ENCODE data around the gene SPECC1. TPM values are rescaled to one million over a fixed set of nuclear protein-coding genes. Genes with fewer than 3 reads are reported as not detected.
"Not testable (repeated sequence)": the region's sequence is repeated elsewhere in the genome, so short reads cannot be mapped to it uniquely, and the experiment has no call there.

The SPECC1 gene
- total RNA-seq, 6 experiments from 2014 or later: 19.2 to 33.7 (median 29.4) TPM

DNA sequence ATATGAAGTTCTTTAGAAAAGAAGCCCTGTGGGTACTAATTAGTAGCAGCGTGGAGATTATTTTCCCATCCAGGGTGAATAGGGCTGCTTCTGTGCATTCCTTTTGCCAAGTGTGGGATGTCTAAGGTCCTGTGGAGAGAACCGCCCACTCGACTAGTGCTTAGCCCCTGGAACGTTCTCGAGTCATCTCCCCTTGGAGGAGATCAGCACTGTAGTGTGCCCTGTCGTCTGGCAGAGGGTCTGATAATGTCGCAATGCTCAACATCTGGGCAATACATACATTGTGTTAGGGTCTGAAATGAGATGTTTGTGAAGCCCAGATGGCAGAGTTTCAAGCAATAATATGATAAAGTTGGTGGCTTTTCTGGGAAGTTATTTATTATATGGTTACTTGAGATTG, 64.8 kb downstream of the SPECC1 start:
- TF ChIP-seq, protein P1, sequence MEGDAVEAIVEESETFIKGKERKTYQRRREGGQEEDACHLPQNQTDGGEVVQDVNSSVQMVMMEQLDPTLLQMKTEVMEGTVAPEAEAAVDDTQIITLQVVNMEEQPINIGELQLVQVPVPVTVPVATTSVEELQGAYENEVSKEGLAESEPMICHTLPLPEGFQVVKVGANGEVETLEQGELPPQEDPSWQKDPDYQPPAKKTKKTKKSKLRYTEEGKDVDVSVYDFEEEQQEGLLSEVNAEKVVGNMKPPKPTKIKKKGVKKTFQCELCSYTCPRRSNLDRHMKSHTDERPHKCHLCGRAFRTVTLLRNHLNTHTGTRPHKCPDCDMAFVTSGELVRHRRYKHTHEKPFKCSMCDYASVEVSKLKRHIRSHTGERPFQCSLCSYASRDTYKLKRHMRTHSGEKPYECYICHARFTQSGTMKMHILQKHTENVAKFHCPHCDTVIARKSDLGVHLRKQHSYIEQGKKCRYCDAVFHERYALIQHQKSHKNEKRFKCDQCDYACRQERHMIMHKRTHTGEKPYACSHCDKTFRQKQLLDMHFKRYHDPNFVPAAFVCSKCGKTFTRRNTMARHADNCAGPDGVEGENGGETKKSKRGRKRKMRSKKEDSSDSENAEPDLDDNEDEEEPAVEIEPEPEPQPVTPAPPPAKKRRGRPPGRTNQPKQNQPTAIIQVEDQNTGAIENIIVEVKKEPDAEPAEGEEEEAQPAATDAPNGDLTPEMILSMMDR (IDR thresholded peaks at IDR 0.05): no peak
- no peak for DNase-seq
- H3K9me3 Mint-ChIP-seq: no peaks in the 10 kb centered on the region
- H3K4me1 Mint-ChIP-seq (ENCODE audit: low read depth): peaks cover 7% of the 10 kb centered on the region
- H3K4me3 Mint-ChIP-seq: no peak overlapping the region
- H3K27ac Mint-ChIP-seq: no peak overlapping the region
- peaks cover 18% of the 10 kb centered on the region for H3K27me3 Mint-ChIP-seq (ENCODE audit: insufficient read depth)
- H3K36me3 Mint-ChIP-seq (ENCODE audit: low read depth): no peaks in the 10 kb centered on the region

DNA sequence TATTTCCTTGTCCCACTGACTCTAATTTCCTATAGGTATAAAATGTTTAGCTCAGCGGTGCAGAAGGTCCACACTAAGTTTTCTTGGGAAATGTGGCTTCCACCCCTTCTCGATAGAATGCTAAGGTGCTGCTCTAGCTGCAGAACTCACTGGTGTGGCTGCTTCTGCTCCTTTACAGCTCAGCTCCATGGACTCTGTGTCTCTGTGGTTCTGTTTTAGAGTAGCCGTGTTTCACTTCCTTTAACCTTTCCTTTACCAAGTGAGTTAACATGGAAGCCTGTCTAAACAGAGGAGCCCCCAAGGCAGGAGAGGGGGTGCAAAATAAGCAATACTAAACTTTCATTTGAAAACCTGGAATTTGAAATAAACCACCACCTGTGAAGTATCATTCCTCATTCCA, 65.3 kb downstream of the SPECC1 start:
- no peak for DNase-seq
- TF ChIP-seq, protein P1 (IDR thresholded peaks at IDR 0.05): no peak
- H3K4me1 Mint-ChIP-seq (ENCODE audit: low read depth): peaks cover 7% of the 10 kb centered on the region
- H3K9me3 Mint-ChIP-seq: no peaks in the 10 kb centered on the region
- H3K27me3 Mint-ChIP-seq (ENCODE audit: insufficient read depth): peaks cover 22% of the 10 kb centered on the region
- H3K27ac Mint-ChIP-seq: no peak overlapping the region
- H3K36me3 Mint-ChIP-seq (ENCODE audit: low read depth): no peaks in the 10 kb centered on the region
- H3K4me3 Mint-ChIP-seq: no peak overlapping the region

DNA sequence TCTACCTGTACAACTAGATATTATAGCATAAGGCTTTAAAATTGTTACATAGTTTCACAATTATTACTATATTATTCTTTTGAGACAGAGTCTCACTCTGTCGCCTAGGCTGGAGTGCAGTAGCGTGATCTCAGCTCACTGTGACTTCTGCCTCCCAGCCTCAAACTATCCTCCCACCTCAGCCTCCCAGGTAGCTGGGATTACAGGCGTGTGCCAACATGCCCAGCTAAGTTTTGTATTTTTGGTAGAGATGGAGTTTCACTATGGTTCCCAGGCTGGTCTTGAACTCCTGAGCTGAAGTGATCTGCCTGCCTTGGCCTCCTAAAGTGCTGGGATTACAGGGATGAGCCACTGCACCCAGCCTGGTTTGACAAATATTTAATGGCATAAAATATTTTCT, 67.0 kb downstream of the SPECC1 start:
- H3K9me3 Mint-ChIP-seq; H3K27ac Mint-ChIP-seq; H3K4me1 Mint-ChIP-seq (ENCODE audit: low read depth); H3K36me3 Mint-ChIP-seq (ENCODE audit: low read depth); DNase-seq; H3K4me3 Mint-ChIP-seq: not testable (repeated sequence)
- H3K27me3 Mint-ChIP-seq (ENCODE audit: insufficient read depth): peaks cover 28% of the 10 kb centered on the region

DNA sequence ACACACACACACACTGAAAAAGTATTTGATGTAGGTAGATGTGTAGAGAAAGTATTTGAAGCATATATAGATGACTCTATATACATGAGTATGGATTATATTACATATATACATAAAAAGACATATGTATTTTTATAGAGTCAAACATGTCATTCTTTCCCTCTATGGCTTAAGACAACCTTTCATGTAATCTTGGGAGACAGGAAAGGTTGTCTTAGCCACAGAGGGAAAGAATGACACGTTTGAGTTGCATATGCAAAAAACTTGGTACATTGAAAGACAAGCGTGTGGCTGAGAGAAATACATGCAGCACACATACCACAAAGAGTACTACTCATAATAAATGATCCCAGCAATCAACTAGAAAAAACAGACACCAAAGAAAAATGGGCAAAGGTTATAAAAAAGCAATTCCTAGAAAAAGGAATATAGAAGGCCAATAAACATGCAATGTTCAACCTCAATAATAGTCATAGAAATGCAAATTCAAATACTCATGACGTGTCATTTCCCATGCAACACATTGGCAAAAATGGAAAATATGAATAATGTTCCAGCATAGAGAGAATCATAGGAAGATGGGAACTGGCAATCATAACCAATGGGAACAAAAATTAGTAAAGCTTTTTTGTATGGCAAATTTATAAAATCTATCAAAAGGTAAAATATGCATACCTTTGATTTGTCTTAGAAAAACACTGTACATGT, 69.0 kb downstream of the SPECC1 start:
- DNase-seq: no peak
- TF ChIP-seq, protein P1 (IDR thresholded peaks at IDR 0.05): no peak
- Mint-ChIP-seq H3K9me3 (no peaks in the 10 kb centered on the region), H3K36me3 (ENCODE audit: low read depth) (no peaks in the 10 kb centered on the region), H3K27me3 (ENCODE audit: insufficient read depth) (peaks cover 33% of the 10 kb centered on the region), H3K4me1 (ENCODE audit: low read depth) (peaks cover 7% of the 10 kb centered on the region), H3K27ac (no peak overlapping the region), H3K4me3 (no peak overlapping the region)

DNA sequence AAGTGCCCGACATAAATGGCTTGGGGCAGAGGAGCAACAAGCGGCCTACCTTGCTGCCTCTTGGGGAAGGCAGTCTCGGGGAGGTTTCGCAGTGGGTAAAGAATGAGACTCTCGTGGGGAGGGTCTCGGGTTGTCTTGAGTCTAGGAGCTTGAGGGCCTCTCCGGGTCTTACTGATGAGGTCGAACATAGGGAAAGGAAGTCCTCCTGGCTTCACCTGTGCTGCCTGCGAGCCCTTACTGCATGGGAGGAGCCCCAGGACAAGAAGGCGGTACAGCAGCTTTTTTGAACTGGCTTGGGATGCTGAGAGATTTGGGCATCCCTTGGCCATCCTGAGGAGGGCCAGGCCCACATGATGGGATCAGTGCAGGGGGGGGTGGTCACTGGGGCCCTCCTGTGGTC, 71.4 kb downstream of the SPECC1 start:
- Mint-ChIP-seq H3K9me3 (no peaks in the 10 kb centered on the region), H3K36me3 (ENCODE audit: low read depth) (no peaks in the 10 kb centered on the region), H3K4me3 (no peak overlapping the region), H3K4me1 (ENCODE audit: low read depth) (peaks cover 7% of the 10 kb centered on the region), H3K27ac (no peak overlapping the region), H3K27me3 (ENCODE audit: insufficient read depth) (peaks cover 20% of the 10 kb centered on the region)
- no peak for DNase-seq
- TF ChIP-seq, protein P1 (IDR thresholded peaks at IDR 0.05): no peak

DNA sequence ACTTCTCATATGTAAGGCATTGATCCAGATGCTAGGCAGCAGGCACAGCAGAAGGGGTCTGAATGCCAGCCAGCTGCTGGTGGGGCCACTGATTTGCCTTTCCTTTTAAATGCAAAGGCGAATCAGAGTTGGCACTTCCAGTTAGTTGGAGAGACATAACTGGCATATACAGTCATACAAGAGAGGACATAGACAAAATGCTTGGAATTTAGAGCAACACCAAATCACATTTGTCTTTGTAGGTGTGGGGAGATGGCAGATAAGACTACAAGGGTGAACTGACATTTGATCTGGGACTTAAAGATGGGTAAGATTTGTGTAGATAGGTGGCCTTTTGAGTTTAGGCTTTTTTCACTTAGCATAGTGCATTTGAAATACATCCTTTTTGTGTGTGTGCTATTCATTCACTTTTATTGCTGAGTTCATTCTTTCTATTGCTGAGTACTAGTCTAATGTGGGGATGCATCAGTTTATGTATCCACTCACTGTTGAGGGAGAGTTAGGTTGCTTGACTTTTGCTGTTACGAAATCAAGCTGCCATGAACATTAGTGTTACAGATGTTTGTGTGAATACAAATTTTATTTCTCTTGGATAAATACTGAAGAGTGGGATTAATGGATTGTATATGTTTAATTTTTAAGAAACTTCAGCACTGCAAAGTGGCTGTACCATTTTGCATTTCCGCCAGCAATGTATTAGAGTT, 74.1 kb downstream of the SPECC1 start:
- no peaks in the 10 kb centered on the region for H3K9me3 Mint-ChIP-seq
- H3K27me3 Mint-ChIP-seq (ENCODE audit: insufficient read depth): peaks cover 39% of the 10 kb centered on the region
- no peak overlapping the region for H3K27ac Mint-ChIP-seq
- H3K36me3 Mint-ChIP-seq (ENCODE audit: low read depth): no peaks in the 10 kb centered on the region
- no peaks in the 10 kb centered on the region for H3K4me1 Mint-ChIP-seq (ENCODE audit: low read depth)
- no peak overlapping the region for H3K4me3 Mint-ChIP-seq
- no peak for DNase-seq
- TF ChIP-seq, protein P1 (IDR thresholded peaks at IDR 0.05): no peak
